ENCODE measurements around the gene FAT4. TPM values are rescaled to one million over a fixed set of nuclear protein-coding genes. Genes with fewer than 3 reads are reported as not detected.

FAT4 gene
- total and polyA plus RNA-seq, 2 donors (not counting 3 experiments of a cell fraction or from before 2014, with no cell fraction given): 16.4 to 39.1 TPM

DNA sequence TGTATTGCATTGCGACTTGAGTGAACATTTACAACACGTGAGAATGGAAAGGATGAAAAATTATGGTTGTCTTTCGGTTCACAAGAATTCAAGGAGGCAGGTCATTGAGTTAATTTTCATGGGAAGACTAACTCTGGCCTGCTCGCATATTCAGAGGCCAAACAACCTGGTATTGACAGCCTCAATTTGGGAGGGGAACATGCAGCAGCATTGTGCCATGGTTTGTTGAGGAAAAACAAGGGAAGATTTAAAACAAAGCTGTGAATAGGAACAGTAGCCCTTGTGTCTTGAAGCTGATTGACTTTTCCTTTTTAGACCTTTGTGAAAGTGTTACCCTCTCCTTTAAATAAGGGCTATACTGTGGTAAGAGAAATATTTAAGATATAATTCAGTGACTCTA is 31.9 kb downstream of the FAT4 start:
- no peaks in the 10 kb centered on the region for H3K9me3 ChIP-seq (replicated peaks; ENCODE audit: control insufficient read depth, insufficient read depth, low read length)
- H3K27me3 ChIP-seq (ENCODE audit: control insufficient read depth in 2 of 2, insufficient read depth in 2 of 2, low read length in 2 of 2): no peaks in the 10 kb centered on the region
- no peak overlapping the region for H2AFZ ChIP-seq (ENCODE audit: low read depth, low read length)
- DNase-seq (ENCODE audit: low read depth, low spot score): no peak
- H3K27ac ChIP-seq (ENCODE audit: insufficient read depth, low read depth, low read length): no peak overlapping the region
- POLR2A ChIA-PET: no interaction called here
- no peaks in the 10 kb centered on the region for H3K4me1 ChIP-seq (ENCODE audit: control insufficient read depth, extremely low read depth, insufficient read depth, low read length)
- TF ChIP-seq MYC (IDR thresholded peaks at IDR 0.05; ENCODE audit: low read depth, low read length): no peak
- no peak for TF ChIP-seq JUN (IDR thresholded peaks at IDR 0.05; ENCODE audit: borderline replicate concordance, insufficient read depth, insufficient read length, low read depth)
- TF ChIP-seq GATA2 (IDR thresholded peaks at IDR 0.05; ENCODE audit: insufficient read depth, insufficient read length, low read depth, low read length): no peak
- no peak for TF ChIP-seq EZH2 (IDR thresholded peaks at IDR 0.05; ENCODE audit: borderline replicate concordance, low read depth, low read length, severe bottlenecking)
- no peak for TF ChIP-seq POLR2AphosphoS5 (IDR thresholded peaks at IDR 0.05; ENCODE audit: insufficient read depth, low read depth, low read length)
- TF ChIP-seq, protein P1, sequence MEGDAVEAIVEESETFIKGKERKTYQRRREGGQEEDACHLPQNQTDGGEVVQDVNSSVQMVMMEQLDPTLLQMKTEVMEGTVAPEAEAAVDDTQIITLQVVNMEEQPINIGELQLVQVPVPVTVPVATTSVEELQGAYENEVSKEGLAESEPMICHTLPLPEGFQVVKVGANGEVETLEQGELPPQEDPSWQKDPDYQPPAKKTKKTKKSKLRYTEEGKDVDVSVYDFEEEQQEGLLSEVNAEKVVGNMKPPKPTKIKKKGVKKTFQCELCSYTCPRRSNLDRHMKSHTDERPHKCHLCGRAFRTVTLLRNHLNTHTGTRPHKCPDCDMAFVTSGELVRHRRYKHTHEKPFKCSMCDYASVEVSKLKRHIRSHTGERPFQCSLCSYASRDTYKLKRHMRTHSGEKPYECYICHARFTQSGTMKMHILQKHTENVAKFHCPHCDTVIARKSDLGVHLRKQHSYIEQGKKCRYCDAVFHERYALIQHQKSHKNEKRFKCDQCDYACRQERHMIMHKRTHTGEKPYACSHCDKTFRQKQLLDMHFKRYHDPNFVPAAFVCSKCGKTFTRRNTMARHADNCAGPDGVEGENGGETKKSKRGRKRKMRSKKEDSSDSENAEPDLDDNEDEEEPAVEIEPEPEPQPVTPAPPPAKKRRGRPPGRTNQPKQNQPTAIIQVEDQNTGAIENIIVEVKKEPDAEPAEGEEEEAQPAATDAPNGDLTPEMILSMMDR (IDR thresholded peaks at IDR 0.05; ENCODE audit: extremely low read depth in 1 of 2, insufficient read depth in 1 of 2, low read depth in 1 of 2, low read length in 2 of 2): no peak
- TF ChIP-seq, protein P2, sequence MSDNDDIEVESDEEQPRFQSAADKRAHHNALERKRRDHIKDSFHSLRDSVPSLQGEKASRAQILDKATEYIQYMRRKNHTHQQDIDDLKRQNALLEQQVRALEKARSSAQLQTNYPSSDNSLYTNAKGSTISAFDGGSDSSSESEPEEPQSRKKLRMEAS (IDR thresholded peaks at IDR 0.05; ENCODE audit: insufficient read depth, insufficient read length): no peak
- H3K4me3 ChIP-seq (replicated peaks in 1 of 3; ENCODE audit: insufficient read depth in 1 of 3, low read depth in 1 of 3, low read length in 3 of 3): no peak overlapping the region
- no peak overlapping the region for H3K9ac ChIP-seq (replicated peaks; ENCODE audit: extremely low read depth, insufficient read depth, low read length)
- CTCF ChIA-PET: interaction anchor here (1.4 kb wide), 1 partner anchor 12 kb away, joined by 4 read pairs; no protein-coding TSS in a partner anchor
- no peaks in the 10 kb centered on the region for H3K79me2 ChIP-seq (ENCODE audit: control insufficient read depth, insufficient read depth, low read length)
- no peaks in the 10 kb centered on the region for H3K9me1 ChIP-seq (replicated peaks; ENCODE audit: control insufficient read depth, extremely low read depth, insufficient read depth, low read length)
- intact Hi-C loops (cut with micrococcal nuclease): no loop called here
- no peaks in the 10 kb centered on the region for H3K36me3 ChIP-seq (ENCODE audit: control insufficient read depth in 2 of 2, extremely low read depth in 1 of 2, insufficient read depth in 2 of 2, low read length in 2 of 2)
- dilution Hi-C loops (cut with MboI; ENCODE audit: extremely low pct_ligation_motif_present, low sequenced_read_pairs): no loop called here
- no peak overlapping the region for H3K4me2 ChIP-seq (ENCODE audit: insufficient read depth, low read length)
- H4K20me1 ChIP-seq (replicated peaks; ENCODE audit: control insufficient read depth, extremely low read depth, insufficient read depth, low read length): no peaks in the 10 kb centered on the region
- FAIRE-seq: no peak
- BruUV-seq (replicated peaks): no TSS peak
